ENCODE results near the gene PDPK1. TPM values are rescaled to one million over a fixed set of nuclear protein-coding genes. Genes with fewer than 3 reads are reported as not detected.

PDPK1 gene
- 10 to 100 TPM; 43.5 to 45.2 TPM for total RNA-seq

- H3K4me1 Mint-ChIP-seq = peaks cover 51% of the 10 kb centered on the region
Observed at GRCh38 chr16:2537451-2538379, at the start of gene PDPK1. Gene PDPK1, plus strand, starts transcription at chr16:2538021. Its CDS starts 92 bp downstream, at chr16:2538113.

GRCh38 chr16:2489581-2489980, 48.2 kb upstream of the PDPK1 start:
- H3K9me3 Mint-ChIP-seq = no peaks in the 10 kb centered on the region
- no peaks in the 10 kb centered on the region for H3K27me3 Mint-ChIP-seq
- ChIA-PET POLR2A (no interaction called here), CTCF (interaction anchor here (0.6 kb wide), 1 partner anchor 471 kb away, joined by 4 read pairs; no protein-coding TSS in a partner anchor)
- no peak overlapping the region for H3K27ac Mint-ChIP-seq
- peaks cover 19% of the 10 kb centered on the region for H3K4me1 Mint-ChIP-seq
- H3K36me3 Mint-ChIP-seq (ENCODE audit: low read depth) = no peaks in the 10 kb centered on the region
- H3K4me3 Mint-ChIP-seq = no peak overlapping the region
- DNase-seq = no peak

More at GRCh38 chr16:2537451-2538379, at the start of gene PDPK1:
- Mint-ChIP-seq H3K9me3 (no peaks in the 10 kb centered on the region), H3K36me3 (ENCODE audit: low read depth) (peaks cover 13% of the 10 kb centered on the region), H3K27me3 (no peaks in the 10 kb centered on the region), H3K4me3 (peak within 1 kb of the TSS; percentile 84), H3K27ac (peak within 1 kb of the TSS; percentile 89)
- ChIA-PET CTCF (interaction anchor here (1.6 kb wide), 1 partner anchor 17 kb away, joined by 7 read pairs; the partner anchor contains the start of gene AMDHD2), POLR2A (interaction anchor here (0.6 to 2.6 kb wide), 9 partner anchors 13 to 755 kb away, joined by 3 to 21 read pairs (median 4); partner anchors contain the start of genes AMDHD2, ATP6V0C, CCNF and NUBP2)
- peak; percentile 96 for DNase-seq

GRCh38 chr16:2490190-2491105, 47.4 kb upstream of the PDPK1 start:
- Mint-ChIP-seq H3K4me3 (no peak overlapping the region), H3K36me3 (ENCODE audit: low read depth) (no peaks in the 10 kb centered on the region), H3K9me3 (no peaks in the 10 kb centered on the region), H3K4me1 (peaks cover 19% of the 10 kb centered on the region), H3K27ac (no peak overlapping the region), H3K27me3 (no peaks in the 10 kb centered on the region)
- ChIA-PET POLR2A (no interaction called here), CTCF (interaction anchor here (1.5 kb wide), 1 partner anchor 11 kb away, joined by 3 read pairs; no protein-coding TSS in a partner anchor)
- DNase-seq = no peak

GRCh38 chr16:2492292-2492691, 45.5 kb upstream of the PDPK1 start:
- Mint-ChIP-seq H3K9me3 (no peaks in the 10 kb centered on the region), H3K27me3 (no peaks in the 10 kb centered on the region), H3K27ac (no peak overlapping the region), H3K4me1 (peaks cover 7% of the 10 kb centered on the region), H3K36me3 (ENCODE audit: low read depth) (no peaks in the 10 kb centered on the region), H3K4me3 (no peak overlapping the region)
- POLR2A ChIA-PET = no interaction called here
- DNase-seq = no peak
- CTCF ChIA-PET = interaction anchor here (1.5 kb wide), 1 partner anchor 9 kb away, joined by 3 read pairs; no protein-coding TSS in a partner anchor

- Mint-ChIP-seq H3K27ac (no peak overlapping the region), H3K4me3 (no peak overlapping the region), H3K9me3 (no peaks in the 10 kb centered on the region), H3K36me3 (ENCODE audit: low read depth) (peaks cover 2% of the 10 kb centered on the region), H3K27me3 (no peaks in the 10 kb centered on the region), H3K4me1 (no peaks in the 10 kb centered on the region)
- DNase-seq = no peak
- ChIA-PET CTCF (no interaction called here), POLR2A (no interaction called here)
Observed at GRCh38 chr16:2493605-2494004, 44.2 kb upstream of the PDPK1 start.

GRCh38 chr16:2494616-2495015, 43.2 kb upstream of the PDPK1 start:
- H3K36me3 Mint-ChIP-seq (ENCODE audit: low read depth) = peaks cover 2% of the 10 kb centered on the region
- ChIA-PET POLR2A (no interaction called here), CTCF (no interaction called here)

GRCh38 chr16:2495041-2495440, 42.8 kb upstream of the PDPK1 start:
- H3K4me1 Mint-ChIP-seq = no peaks in the 10 kb centered on the region
- ChIA-PET CTCF (no interaction called here), POLR2A (no interaction called here)
- H3K4me3 Mint-ChIP-seq = no peak overlapping the region
- H3K36me3 Mint-ChIP-seq (ENCODE audit: low read depth) = peaks cover 2% of the 10 kb centered on the region
- no peak for DNase-seq
- no peaks in the 10 kb centered on the region for H3K27me3 Mint-ChIP-seq
- H3K9me3 Mint-ChIP-seq = no peaks in the 10 kb centered on the region
- H3K27ac Mint-ChIP-seq = no peak overlapping the region

More at GRCh38 chr16:2494616-2495015, 43.2 kb upstream of the PDPK1 start:
- Mint-ChIP-seq H3K4me3 (no peak overlapping the region), H3K27me3 (no peaks in the 10 kb centered on the region), H3K27ac (no peak overlapping the region), H3K9me3 (no peaks in the 10 kb centered on the region), H3K4me1 (no peaks in the 10 kb centered on the region)
- no peak for DNase-seq

GRCh38 chr16:2496223-2497115, 41.4 kb upstream of the PDPK1 start:
- no peak for DNase-seq
- Mint-ChIP-seq H3K9me3 (no peaks in the 10 kb centered on the region), H3K36me3 (ENCODE audit: low read depth) (peaks cover 2% of the 10 kb centered on the region), H3K27ac (no peak overlapping the region), H3K27me3 (no peaks in the 10 kb centered on the region), H3K4me1 (no peaks in the 10 kb centered on the region), H3K4me3 (no peak overlapping the region)
- POLR2A ChIA-PET = no interaction called here
- CTCF ChIA-PET = no interaction called here

- ChIA-PET CTCF (no interaction called here), POLR2A (no interaction called here)
- H3K4me3 Mint-ChIP-seq = no peak overlapping the region
- H3K27me3 Mint-ChIP-seq = no peaks in the 10 kb centered on the region
- no peaks in the 10 kb centered on the region for H3K9me3 Mint-ChIP-seq
- H3K4me1 Mint-ChIP-seq = no peaks in the 10 kb centered on the region
- DNase-seq = no peak
- H3K27ac Mint-ChIP-seq = no peak overlapping the region
- H3K36me3 Mint-ChIP-seq (ENCODE audit: low read depth) = peaks cover 2% of the 10 kb centered on the region
Observed at GRCh38 chr16:2497116-2497630, 40.6 kb upstream of the PDPK1 start.

GRCh38 chr16:2497695-2498484, 39.9 kb upstream of the PDPK1 start:
- no peak overlapping the region for H3K27ac Mint-ChIP-seq
- POLR2A ChIA-PET = no interaction called here
- no peak overlapping the region for H3K4me3 Mint-ChIP-seq

GRCh38 chr16:2498531-2499253, 39.1 kb upstream of the PDPK1 start:
- CTCF ChIA-PET = no interaction called here
- POLR2A ChIA-PET = no interaction called here
- Mint-ChIP-seq H3K4me1 (no peaks in the 10 kb centered on the region), H3K27me3 (no peaks in the 10 kb centered on the region), H3K27ac (no peak overlapping the region), H3K9me3 (no peaks in the 10 kb centered on the region), H3K36me3 (ENCODE audit: low read depth) (peaks cover 2% of the 10 kb centered on the region), H3K4me3 (no peak overlapping the region)
- DNase-seq = no peak

More at GRCh38 chr16:2497695-2498484, 39.9 kb upstream of the PDPK1 start:
- Mint-ChIP-seq H3K9me3 (no peaks in the 10 kb centered on the region), H3K36me3 (ENCODE audit: low read depth) (peaks cover 2% of the 10 kb centered on the region), H3K4me1 (no peaks in the 10 kb centered on the region), H3K27me3 (no peaks in the 10 kb centered on the region)
- no peak for DNase-seq
- CTCF ChIA-PET = no interaction called here

Data from activated CD4-positive, alpha-beta memory T cell treated with anti-CD3 and anti-CD28 coated beads, Interleukin-2, amount 10 ng/mL, durations not matched to agents 7 days and 5 days (primary cell).